ENCODE results near the gene JAK2. TPM values are rescaled to one million over a fixed set of nuclear protein-coding genes. Genes with fewer than 3 reads are reported as not detected.

The JAK2 gene
- total RNA-seq, 2 donors from 2014 or later: 17.3 to 24.6 TPM

GRCh38 chr9:4965174-4965821 is 19.8 kb upstream of the JAK2 start:
- ATAC-seq (replicated peaks): no peak
- H3K4me3 Mint-ChIP-seq: no peak overlapping the region
- peaks cover 7% of the 10 kb centered on the region for H3K9me3 Mint-ChIP-seq
- peaks cover 16% of the 10 kb centered on the region for H3K4me1 Mint-ChIP-seq
- no peak overlapping the region for H3K27ac Mint-ChIP-seq
- no peaks in the 10 kb centered on the region for H3K36me3 Mint-ChIP-seq (ENCODE audit: low read depth)
- no peaks in the 10 kb centered on the region for H3K27me3 Mint-ChIP-seq

GRCh38 chr9:4967523-4967922 is 17.5 kb upstream of the JAK2 start:
- ATAC-seq (replicated peaks): no peak
- Mint-ChIP-seq H3K36me3 (ENCODE audit: low read depth) (no peaks in the 10 kb centered on the region), H3K27me3 (no peaks in the 10 kb centered on the region), H3K4me3 (peak overlapping the region; percentile 2), H3K27ac (no peak overlapping the region), H3K4me1 (peaks cover 16% of the 10 kb centered on the region), H3K9me3 (peaks cover 7% of the 10 kb centered on the region)

- Mint-ChIP-seq H3K4me3 (no peak overlapping the region), H3K9me3 (peaks cover 5% of the 10 kb centered on the region), H3K27ac (peak overlapping the region; percentile 42), H3K4me1 (peaks cover 16% of the 10 kb centered on the region), H3K36me3 (ENCODE audit: low read depth) (no peaks in the 10 kb centered on the region), H3K27me3 (no peaks in the 10 kb centered on the region)
- no peak for ATAC-seq (replicated peaks)
Measured at GRCh38 chr9:4969130-4969529, 15.9 kb upstream of the JAK2 start.

GRCh38 chr9:4970970-4971641 is 14.0 kb upstream of the JAK2 start:
- H3K9me3 Mint-ChIP-seq: no peaks in the 10 kb centered on the region
- no peaks in the 10 kb centered on the region for H3K36me3 Mint-ChIP-seq (ENCODE audit: low read depth)

GRCh38 chr9:4973246-4973645 is 11.8 kb upstream of the JAK2 start:
- Mint-ChIP-seq H3K4me3 (no peak overlapping the region), H3K27ac (no peak overlapping the region)

More at GRCh38 chr9:4970970-4971641, 14.0 kb upstream of the JAK2 start:
- Mint-ChIP-seq H3K4me1 (peaks cover 16% of the 10 kb centered on the region), H3K27ac (no peak overlapping the region), H3K27me3 (no peaks in the 10 kb centered on the region), H3K4me3 (no peak overlapping the region)
- peak; percentile 97 for ATAC-seq (replicated peaks)

GRCh38 chr9:4973902-4974301 is 11.2 kb upstream of the JAK2 start:
- Mint-ChIP-seq H3K4me3 (no peak overlapping the region), H3K4me1 (peaks cover 10% of the 10 kb centered on the region), H3K27me3 (no peaks in the 10 kb centered on the region), H3K9me3 (no peaks in the 10 kb centered on the region), H3K27ac (no peak overlapping the region), H3K36me3 (ENCODE audit: low read depth) (no peaks in the 10 kb centered on the region)
- no peak for ATAC-seq (replicated peaks)

More at GRCh38 chr9:4973246-4973645, 11.8 kb upstream of the JAK2 start:
- H3K36me3 Mint-ChIP-seq (ENCODE audit: low read depth): no peaks in the 10 kb centered on the region
- H3K9me3 Mint-ChIP-seq: no peaks in the 10 kb centered on the region
- no peak for ATAC-seq (replicated peaks)
- H3K4me1 Mint-ChIP-seq: peaks cover 12% of the 10 kb centered on the region
- H3K27me3 Mint-ChIP-seq: no peaks in the 10 kb centered on the region

GRCh38 chr9:4979239-4979638 is 5.8 kb upstream of the JAK2 start:
- Mint-ChIP-seq H3K27me3 (no peaks in the 10 kb centered on the region), H3K36me3 (ENCODE audit: low read depth) (no peaks in the 10 kb centered on the region), H3K9me3 (no peaks in the 10 kb centered on the region), H3K27ac (no peak overlapping the region), H3K4me3 (peak overlapping the region; percentile 36), H3K4me1 (peaks cover 38% of the 10 kb centered on the region)
- ATAC-seq (replicated peaks): no peak

- no peaks in the 10 kb centered on the region for H3K36me3 Mint-ChIP-seq (ENCODE audit: low read depth)
- H3K4me1 Mint-ChIP-seq: peaks cover 38% of the 10 kb centered on the region
- peak overlapping the region; percentile 34 for H3K27ac Mint-ChIP-seq
- no peaks in the 10 kb centered on the region for H3K27me3 Mint-ChIP-seq
- ATAC-seq (replicated peaks): peak; percentile 31
- peak overlapping the region; percentile 36 for H3K4me3 Mint-ChIP-seq
- no peaks in the 10 kb centered on the region for H3K9me3 Mint-ChIP-seq
Measured at GRCh38 chr9:4980086-4980727, 4.9 kb upstream of the JAK2 start.

- H3K36me3 Mint-ChIP-seq (ENCODE audit: low read depth): peaks cover 15% of the 10 kb centered on the region
- H3K4me1 Mint-ChIP-seq: peaks cover 47% of the 10 kb centered on the region
- H3K4me3 Mint-ChIP-seq: no peak overlapping the region
- ATAC-seq (replicated peaks): no peak
- H3K27me3 Mint-ChIP-seq: no peaks in the 10 kb centered on the region
- H3K9me3 Mint-ChIP-seq: no peaks in the 10 kb centered on the region
- no peak overlapping the region for H3K27ac Mint-ChIP-seq
Measured at GRCh38 chr9:4982721-4983482, 2.2 kb upstream of the JAK2 start.

GRCh38 chr9:4983601-4984165 is 1.4 kb upstream of the JAK2 start:
- no peaks in the 10 kb centered on the region for H3K27me3 Mint-ChIP-seq
- no peak for ATAC-seq (replicated peaks)
- H3K4me3 Mint-ChIP-seq: no peak overlapping the region
- peaks cover 15% of the 10 kb centered on the region for H3K36me3 Mint-ChIP-seq (ENCODE audit: low read depth)
- H3K4me1 Mint-ChIP-seq: peaks cover 47% of the 10 kb centered on the region
- no peaks in the 10 kb centered on the region for H3K9me3 Mint-ChIP-seq
- H3K27ac Mint-ChIP-seq: peak overlapping the region; percentile 83

GRCh38 chr9:4984171-4984620 is 876 bp upstream of the JAK2 start:
- Mint-ChIP-seq H3K4me3 (no peak overlapping the region), H3K36me3 (ENCODE audit: low read depth) (peaks cover 15% of the 10 kb centered on the region), H3K27me3 (no peaks in the 10 kb centered on the region), H3K9me3 (no peaks in the 10 kb centered on the region), H3K4me1 (peaks cover 46% of the 10 kb centered on the region), H3K27ac (peak overlapping the region; percentile 83)
- peak; percentile 0 for ATAC-seq (replicated peaks)

GRCh38 chr9:4985386-4986266 is 554 bp downstream of the JAK2 start:
- Mint-ChIP-seq H3K36me3 (ENCODE audit: low read depth) (peaks cover 15% of the 10 kb centered on the region), H3K4me3 (no peak overlapping the region), H3K27me3 (no peaks in the 10 kb centered on the region), H3K27ac (peak overlapping the region; percentile 83), H3K4me1 (peaks cover 32% of the 10 kb centered on the region), H3K9me3 (no peaks in the 10 kb centered on the region)
- ATAC-seq (replicated peaks): no peak

GRCh38 chr9:4986296-4986695 is 1.2 kb downstream of the JAK2 start:
- no peaks in the 10 kb centered on the region for H3K9me3 Mint-ChIP-seq
- H3K27ac Mint-ChIP-seq: peak overlapping the region; percentile 83

More at GRCh38 chr9:4986296-4986695, 1.2 kb downstream of the JAK2 start:
- Mint-ChIP-seq H3K27me3 (no peaks in the 10 kb centered on the region), H3K4me3 (no peak overlapping the region), H3K4me1 (peaks cover 36% of the 10 kb centered on the region), H3K36me3 (ENCODE audit: low read depth) (peaks cover 15% of the 10 kb centered on the region)
- no peak for ATAC-seq (replicated peaks)
